Upper lobe of left lung (tissue), 6 donors: ENCODE data around the gene FER. TPM values are rescaled to one million over a fixed set of nuclear protein-coding genes. Genes with fewer than 3 reads are reported as not detected.

Source experiments
- ATAC-seq, 2 donors: fragments of 200-7000 bp; cut with Tn5 transposase; one replicate each; pipeline ENCODE4 v1.9.1; 2022; ENCODE audit warnings: mild to moderate bottlenecking in 2 of 2, moderate library complexity in 2 of 2; ENCODE audit not compliant: low FRiP score in 2 of 2
- DNase-seq, 2 donors: peaks; one replicate each; pipeline ENCODE4 v3.0.0-alpha.2; 2019 to 2020
- H3K27ac ChIP-seq, 4 donors: fragments of 200-600 bp; sonication (generic); one replicate each; pipeline ENCODE4 v1.5.1; 2016 to 2019
- H3K27me3 ChIP-seq, 4 donors: fragments of 200-600 bp; sonication (generic); one replicate each; pipeline ENCODE4 v1.5.1; 2017 to 2019
- H3K36me3 ChIP-seq, 4 donors: fragments of 200-600 bp; sonication (generic); one replicate each; pipeline ENCODE4 v1.5.1; 2016 to 2019
- H3K4me1 ChIP-seq, 4 donors: fragments of 200-600 bp; sonication (generic); one replicate each; pipeline ENCODE4 v1.5.1; 2018 to 2019
- H3K4me3 ChIP-seq, 4 donors: fragments of 200-600 bp; sonication (generic); one replicate each; pipeline ENCODE4 v1.5.1; 2017 to 2019; ENCODE audit warnings: mild to moderate bottlenecking in 2 of 4, moderate library complexity in 1 of 4
- H3K9me3 ChIP-seq, 4 donors: fragments of 200-600 bp; sonication (generic); one replicate each; pipeline ENCODE4 v1.5.1; 2018 to 2019
- CTCF ChIP-seq, 6 experiments: fragments of 450-650 bp in 4 of 6; fragments of 200-600 bp in 2 of 6; sonication (generic) in 2 of 6; IDR thresholded peaks; one replicate each; pipeline ENCODE4 v1.5.1; 2016 to 2019; ENCODE audit warnings: antibody characterized with exemption in 6 of 6
- EP300 ChIP-seq, 4 donors: sonication (generic); formaldehyde crosslinking; IDR thresholded peaks; one replicate each; pipeline ENCODE4 v1.5.1; 2017; ENCODE audit warnings: antibody characterized with exemption in 4 of 4, control low read depth in 2 of 4
- POLR2A ChIP-seq, 4 donors: fragments of 450-650 bp; IDR thresholded peaks; one replicate each; pipeline ENCODE4 v1.5.1; 2016 to 2017; ENCODE audit warnings: antibody characterized with exemption in 4 of 4, mild to moderate bottlenecking in 2 of 4
- POLR2AphosphoS5 ChIP-seq, 2 donors: sonication (generic); formaldehyde crosslinking; IDR thresholded peaks; one replicate each; pipeline ENCODE4 v1.5.1; 2017; ENCODE audit warnings: antibody characterized with exemption in 2 of 2
- WGBS, 2 donors: methylation state at CpG; one replicate each; pipeline ENCODE4 v1.1.5; 2017 to 2018; 5-methylcytosine and 5-hydroxymethylcytosine counted together
- total RNA-seq, 6 donors: library from RNA; depleted of rRNA in 4 of 6; stranded (reverse); fragments of >200 nt in 4 of 6; gene quantifications; one replicate each; pipeline versions ENCODE4 v1.1.0 to v1.2.1, GENCODE V29; 2016 to 2021
- donor health status: DM: no; HTN: no; CAD: no; lungs with moderate emphysema.
- donor health status: DM: no; HTN: yes; CAD: no; lungs with severe emphysema.

Gene FER
- total RNA-seq, 6 donors from 2014 or later, result 17.6 to 55.5 (median 27.9) TPM

- TF ChIP-seq POLR2A (IDR thresholded peaks at IDR 0.05), result no peak
- no peak for TF ChIP-seq POLR2AphosphoS5 (IDR thresholded peaks at IDR 0.05)
- TF ChIP-seq CTCF (IDR thresholded peaks at IDR 0.05), result no peak
- TF ChIP-seq EP300 (IDR thresholded peaks at IDR 0.05), result no peak
- Histone ChIP-seq H3K27me3 (no peaks in the 10 kb centered on the region), H3K4me3 (no peak overlapping the region)
Measured at GRCh38 chr5:108730617-108731340, 16.9 kb upstream of the FER start.

GRCh38 chr5:108735790-108736189, 11.9 kb upstream of the FER start:
- ATAC-seq, result no peak
- Histone ChIP-seq H3K4me3 (no peak overlapping the region), H3K27me3 (no peaks in the 10 kb centered on the region), H3K27ac (no peak overlapping the region), H3K36me3 (no peaks in the 10 kb centered on the region), H3K9me3 (no peaks in the 10 kb centered on the region), H3K4me1 (no peaks in the 10 kb centered on the region)
- DNase-seq, result no peak
- WGBS, 2 donors, result 57 to 61% methylated on average over 5 of the region's 5 CpGs
- TF ChIP-seq POLR2AphosphoS5 (IDR thresholded peaks at IDR 0.05) (no peak), EP300 (IDR thresholded peaks at IDR 0.05) (no peak), POLR2A (IDR thresholded peaks at IDR 0.05) (no peak), CTCF (IDR thresholded peaks at IDR 0.05) (no peak)

More at GRCh38 chr5:108730617-108731340, 16.9 kb upstream of the FER start:
- H3K36me3 ChIP-seq, result no peaks in the 10 kb centered on the region
- no peaks in the 10 kb centered on the region for H3K9me3 ChIP-seq
- H3K4me1 ChIP-seq, result peaks cover 0 to 24% (median 9%) of the 10 kb centered on the region in 4 donors
- no peak for DNase-seq
- no peak overlapping the region for H3K27ac ChIP-seq
- ATAC-seq, result no peak
- 67% methylated on average over 1 of the region's 1 CpG for WGBS, 2 donors

- 85 to 90% methylated on average over 7 of the region's 7 CpGs for WGBS, 2 donors
Measured at GRCh38 chr5:108736855-108737254, 10.8 kb upstream of the FER start.

GRCh38 chr5:108739376-108739775, 8.3 kb upstream of the FER start:
- DNase-seq (no peak), ATAC-seq (no peak)
- Histone ChIP-seq H3K27me3 (no peaks in the 10 kb centered on the region), H3K4me3 (no peak overlapping the region), H3K9me3 (no peaks in the 10 kb centered on the region), H3K27ac (no peak overlapping the region), H3K36me3 (no peaks in the 10 kb centered on the region), H3K4me1 (peaks cover 0 to 4% (median 0%) of the 10 kb centered on the region in 4 donors)
- WGBS, 2 donors, result 88 to 93% methylated on average over 4 of the region's 4 CpGs
- TF ChIP-seq POLR2AphosphoS5 (IDR thresholded peaks at IDR 0.05), result no peak
- TF ChIP-seq CTCF (IDR thresholded peaks at IDR 0.05), result no peak

More at GRCh38 chr5:108736855-108737254, 10.8 kb upstream of the FER start:
- DNase-seq, result no peak
- H3K27ac ChIP-seq, result no peak overlapping the region
- no peak for ATAC-seq
- no peak overlapping the region for H3K4me3 ChIP-seq
- no peaks in the 10 kb centered on the region for H3K36me3 ChIP-seq
- no peaks in the 10 kb centered on the region for H3K9me3 ChIP-seq
- TF ChIP-seq POLR2AphosphoS5 (IDR thresholded peaks at IDR 0.05), result no peak
- TF ChIP-seq CTCF (IDR thresholded peaks at IDR 0.05), result no peak
- no peak for TF ChIP-seq EP300 (IDR thresholded peaks at IDR 0.05)
- TF ChIP-seq POLR2A (IDR thresholded peaks at IDR 0.05), result no peak
- H3K27me3 ChIP-seq, result no peaks in the 10 kb centered on the region
- H3K4me1 ChIP-seq, result no peaks in the 10 kb centered on the region

GRCh38 chr5:108739906-108740305, 7.8 kb upstream of the FER start:
- TF ChIP-seq POLR2A (IDR thresholded peaks at IDR 0.05), result no peak
- TF ChIP-seq CTCF (IDR thresholded peaks at IDR 0.05), result no peak
- TF ChIP-seq POLR2AphosphoS5 (IDR thresholded peaks at IDR 0.05), result no peak
- TF ChIP-seq EP300 (IDR thresholded peaks at IDR 0.05), result no peak

More at GRCh38 chr5:108739906-108740305, 7.8 kb upstream of the FER start:
- Histone ChIP-seq H3K4me3 (no peak overlapping the region), H3K9me3 (no peaks in the 10 kb centered on the region), H3K27ac (no peak overlapping the region), H3K36me3 (no peaks in the 10 kb centered on the region), H3K27me3 (no peaks in the 10 kb centered on the region), H3K4me1 (peaks cover 0 to 4% (median 0%) of the 10 kb centered on the region in 4 donors)
- ATAC-seq (no peak), DNase-seq (no peak)
- WGBS, 2 donors, result 71 to 85% methylated on average over 5 of the region's 5 CpGs
